ENCODE measurements around the gene AOPEP.

AOPEP gene

GRCh38 chr9:95116002-95116807 is 389.7 kb downstream of the AOPEP start:
- DNase-seq (ENCODE audit: low spot score): peak; percentile 64

DNA sequence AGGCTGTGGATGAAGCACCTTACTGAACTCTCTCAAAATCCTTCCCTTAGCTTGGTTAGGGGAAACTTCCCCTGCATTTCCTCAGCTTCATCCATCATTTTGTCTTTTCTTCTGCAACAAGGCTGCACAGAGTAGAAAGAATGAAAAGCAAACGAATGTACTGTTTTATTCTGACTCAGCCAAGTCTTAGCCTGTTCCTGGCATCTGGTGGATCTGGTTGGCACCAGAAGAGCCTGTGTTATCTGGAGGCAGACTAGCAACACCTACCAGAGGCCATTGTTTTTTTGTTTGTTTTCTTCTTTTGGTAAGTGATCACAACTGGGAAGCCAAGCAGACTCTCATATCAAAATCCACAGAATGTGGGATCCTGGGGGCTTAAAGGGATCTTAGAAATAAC is 390.3 kb downstream of the AOPEP start:
- DNase-seq (ENCODE audit: low spot score): no peak

- no peak for DNase-seq (ENCODE audit: low spot score)
These were observed 392.1 kb downstream of the AOPEP start for GRCh38 chr9:95118596-95118995.

- no peak for DNase-seq (ENCODE audit: low spot score)
These were observed 394.4 kb downstream of the AOPEP start for GRCh38 chr9:95120781-95121370.

DNA sequence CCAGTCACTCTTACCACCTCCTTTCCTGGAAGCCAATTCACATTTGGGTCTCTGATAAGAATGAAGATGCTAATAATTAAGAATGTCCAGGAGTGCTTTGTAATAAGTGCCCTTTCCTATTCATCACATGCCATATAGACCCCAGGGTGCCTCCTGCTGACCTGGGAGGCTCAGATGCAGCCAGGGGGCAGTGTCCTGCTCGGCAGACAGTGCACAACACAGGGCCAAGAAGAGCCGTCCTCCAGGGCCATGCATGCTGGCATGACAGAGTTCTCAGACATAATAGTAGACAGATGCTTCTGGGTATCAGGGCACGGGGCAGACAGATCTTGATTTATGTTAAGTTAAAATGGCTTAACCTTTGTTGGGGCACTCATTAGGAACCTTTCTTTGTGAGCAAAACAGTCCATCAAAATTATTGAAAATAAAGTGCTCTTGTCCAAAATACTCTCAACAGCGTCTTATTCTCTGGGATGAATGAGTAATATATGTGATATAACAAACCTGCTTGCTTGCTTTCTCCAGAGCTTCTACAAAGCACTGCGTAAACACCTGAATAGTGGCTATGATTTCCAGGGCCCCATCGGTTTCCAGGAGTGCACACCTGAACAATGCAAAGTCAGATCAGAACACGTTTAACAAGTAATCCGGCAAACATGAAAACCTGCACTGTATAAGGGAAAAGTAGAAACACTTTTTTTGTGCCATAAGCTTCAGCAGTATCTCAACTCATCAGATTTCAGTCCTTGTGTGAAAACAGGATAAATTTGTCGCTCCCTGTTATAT is 398.3 kb downstream of the AOPEP start:
- peak; percentile 36 for DNase-seq (ENCODE audit: low spot score)

GRCh38 chr9:95125652-95126051 is 399.2 kb downstream of the AOPEP start:
- no peak for DNase-seq (ENCODE audit: low spot score)

- no peak for DNase-seq (ENCODE audit: low spot score)
These were observed 400.2 kb downstream of the AOPEP start for GRCh38 chr9:95126739-95127138.

DNA sequence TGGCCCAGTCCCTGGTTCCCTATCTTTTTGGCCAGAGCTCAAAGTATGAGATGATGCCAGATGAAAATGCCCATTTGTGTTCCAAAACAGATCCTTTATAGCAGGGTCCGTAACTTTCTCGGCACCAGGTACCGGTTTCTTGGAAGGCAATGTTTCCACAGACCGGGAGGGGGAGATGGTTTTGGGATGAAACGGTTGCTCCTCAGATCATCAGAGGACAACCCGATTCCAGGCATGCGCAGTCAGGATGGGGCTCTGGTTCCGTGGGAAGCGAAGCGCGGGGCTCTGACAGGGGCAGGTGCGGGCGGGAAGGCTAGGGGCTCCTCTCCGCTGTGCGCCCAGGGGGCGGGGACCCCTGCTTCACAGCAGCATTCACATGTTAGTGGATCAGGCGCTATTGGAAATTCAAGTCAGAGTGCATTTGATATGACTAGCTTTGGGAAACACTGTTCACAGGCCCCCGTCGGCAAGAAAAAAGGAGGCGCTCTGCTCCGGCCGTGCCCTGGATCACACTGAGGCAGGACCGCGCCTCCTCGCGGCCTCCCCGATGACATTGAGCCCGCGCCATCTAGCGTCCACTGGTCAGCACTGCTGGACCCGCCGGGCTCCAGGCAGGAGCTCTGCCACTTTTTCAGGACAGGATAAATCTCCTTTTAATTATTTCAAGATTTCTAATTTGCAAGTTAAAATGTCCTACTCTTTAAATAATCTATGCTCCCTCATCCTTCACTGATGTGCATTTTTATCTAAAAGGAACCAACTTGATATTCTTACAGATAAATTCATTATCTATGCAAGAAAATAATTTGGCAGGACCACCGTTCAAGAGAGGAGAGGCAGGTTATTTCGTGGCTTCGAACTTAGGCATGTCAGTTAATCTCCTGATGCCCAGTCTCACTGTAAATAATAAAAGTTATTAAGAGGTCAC is 401.0 kb downstream of the AOPEP start:
- DNase-seq (ENCODE audit: low spot score): peak; percentile 76

DNA sequence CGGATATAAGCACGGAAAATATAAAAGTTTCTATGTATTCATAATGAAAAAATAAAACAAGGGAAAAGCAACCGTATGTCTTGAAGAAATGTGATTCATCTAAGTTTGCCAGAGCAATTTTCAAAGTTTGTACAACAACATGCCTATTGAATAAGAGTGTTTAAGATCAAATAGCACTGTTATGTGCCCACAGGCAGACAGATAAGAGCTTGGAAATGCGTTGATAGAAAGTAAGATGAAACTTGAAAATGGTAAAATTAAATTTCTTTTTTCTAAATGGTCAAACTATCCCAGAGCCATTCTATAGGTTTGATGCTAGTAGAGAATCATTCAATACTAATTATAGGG is 401.7 kb downstream of the AOPEP start:
- no peak for DNase-seq (ENCODE audit: low spot score)

- DNase-seq (ENCODE audit: low spot score): no peak
These were observed 403.2 kb downstream of the AOPEP start for GRCh38 chr9:95129476-95130291.

DNA sequence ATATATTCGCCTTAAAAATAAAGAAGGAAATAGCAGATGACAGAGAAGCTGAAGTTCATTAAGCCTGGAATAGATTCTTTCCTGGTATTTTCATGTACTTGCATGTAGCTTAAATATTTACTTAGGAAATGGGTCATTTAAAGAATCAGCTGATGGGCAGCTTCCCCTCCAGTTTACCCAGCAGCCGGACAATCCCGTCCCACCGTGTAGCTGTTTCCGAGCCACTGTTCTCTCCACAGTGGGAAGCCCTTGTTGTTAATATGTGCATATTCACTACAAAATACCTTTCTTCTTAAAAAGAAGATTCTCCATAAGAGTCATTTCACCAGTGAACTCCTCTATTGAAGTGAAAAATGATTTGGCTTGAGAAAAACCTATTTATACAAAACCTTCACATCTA is 404.0 kb downstream of the AOPEP start:
- DNase-seq (ENCODE audit: low spot score): no peak

DNA sequence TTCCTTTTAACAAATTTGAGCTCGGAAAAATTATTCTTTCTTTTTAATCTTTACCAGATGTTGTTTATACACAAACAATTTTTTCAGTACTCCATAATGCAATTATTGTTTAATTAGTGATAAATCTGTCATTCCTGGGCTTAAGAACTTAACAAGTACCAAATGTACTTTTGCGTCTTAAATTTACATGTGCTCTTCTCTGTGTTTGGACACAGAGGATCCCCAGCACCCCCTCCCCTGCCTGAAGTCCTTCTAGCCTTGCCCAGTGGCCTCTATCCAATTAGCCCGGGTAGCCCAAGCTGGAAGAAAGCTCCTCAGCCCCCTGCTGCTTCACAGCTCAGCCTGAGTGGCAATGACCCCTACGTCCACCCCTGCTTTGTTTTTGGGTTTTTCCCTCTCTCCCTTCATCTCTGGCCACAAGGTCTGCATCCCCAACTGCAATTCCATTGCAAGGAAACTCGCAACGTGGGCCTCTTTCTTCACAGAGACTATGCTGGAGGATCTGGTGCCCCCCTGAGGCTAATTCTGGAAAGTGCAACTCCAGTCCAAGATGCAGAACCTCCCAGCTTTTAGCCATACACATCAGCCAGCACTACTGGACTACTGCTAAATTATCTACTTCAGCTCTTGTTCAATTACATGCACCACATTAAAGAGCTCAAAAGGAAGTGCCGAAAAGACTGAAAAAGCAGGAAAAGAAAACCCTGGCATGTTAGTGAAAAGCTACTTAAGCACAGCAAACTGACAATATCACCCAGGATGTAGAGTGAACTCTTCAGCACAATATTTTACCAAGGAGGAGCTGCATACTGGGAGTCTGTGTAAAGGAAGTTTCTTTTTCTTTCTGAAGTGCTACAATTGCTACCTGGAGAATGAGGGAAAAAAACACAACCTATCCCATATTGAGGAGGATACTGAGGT is 404.8 kb downstream of the AOPEP start:
- DNase-seq (ENCODE audit: low spot score): peak; percentile 82

GRCh38 chr9:95132366-95133324 is 406.1 kb downstream of the AOPEP start:
- no peak for DNase-seq (ENCODE audit: low spot score)

GRCh38 chr9:95133325-95133705 is 406.8 kb downstream of the AOPEP start:
- no peak for DNase-seq (ENCODE audit: low spot score)

GRCh38 chr9:95134457-95134881 is 408.0 kb downstream of the AOPEP start:
- DNase-seq (ENCODE audit: low spot score): peak; percentile 31

- no peak for DNase-seq (ENCODE audit: low spot score)
These were observed 409.3 kb downstream of the AOPEP start for GRCh38 chr9:95135756-95136155.
